Measurements from ENCODE around the gene PITPNB. TPM values are rescaled to one million over a fixed set of nuclear protein-coding genes. Genes with fewer than 3 reads are reported as not detected.

Gene PITPNB
- total RNA-seq, 1 donor from 2014 or later: 93.0 TPM

- no peak for DNase-seq (ENCODE audit: low spot score in 2 of 2, unreplicated experiment in 2 of 2)
- Mint-ChIP-seq H3K4me1 (peaks cover 39% of the 10 kb centered on the region), H3K27me3 (ENCODE audit: low read depth) (peaks cover 19% of the 10 kb centered on the region), H3K36me3 (no peaks in the 10 kb centered on the region), H3K9me3 (no peaks in the 10 kb centered on the region), H3K4me3 (no peak overlapping the region), H3K27ac (no peak overlapping the region)
- no peak for TF ChIP-seq CTCF (IDR thresholded peaks at IDR 0.05; ENCODE audit: unreplicated experiment)
Observed at GRCh38 chr22:27809226-27809603, 109.8 kb downstream of the PITPNB start.

GRCh38 chr22:27808451-27809225, 110.4 kb downstream of the PITPNB start:
- TF ChIP-seq CTCF (IDR thresholded peaks at IDR 0.05; ENCODE audit: unreplicated experiment): no peak
- peaks cover 43% of the 10 kb centered on the region for H3K4me1 Mint-ChIP-seq
- no peaks in the 10 kb centered on the region for H3K36me3 Mint-ChIP-seq
- no peak for DNase-seq (ENCODE audit: low spot score in 2 of 2, unreplicated experiment in 2 of 2)
- peak overlapping the region; percentile 32 for H3K27ac Mint-ChIP-seq
- no peaks in the 10 kb centered on the region for H3K9me3 Mint-ChIP-seq
- H3K4me3 Mint-ChIP-seq: no peak overlapping the region
- peaks cover 22% of the 10 kb centered on the region for H3K27me3 Mint-ChIP-seq (ENCODE audit: low read depth)

GRCh38 chr22:27805841-27806240, 113.2 kb downstream of the PITPNB start:
- Mint-ChIP-seq H3K27ac (no peak overlapping the region), H3K9me3 (no peaks in the 10 kb centered on the region), H3K27me3 (ENCODE audit: low read depth) (peaks cover 33% of the 10 kb centered on the region), H3K36me3 (no peaks in the 10 kb centered on the region), H3K4me1 (peaks cover 52% of the 10 kb centered on the region), H3K4me3 (no peak overlapping the region)
- TF ChIP-seq CTCF (IDR thresholded peaks at IDR 0.05; ENCODE audit: unreplicated experiment): no peak
- DNase-seq (ENCODE audit: low spot score in 2 of 2, unreplicated experiment in 2 of 2): no peak

GRCh38 chr22:27804470-27805297, 114.4 kb downstream of the PITPNB start:
- Mint-ChIP-seq H3K4me3 (peak overlapping the region; percentile 57), H3K27me3 (ENCODE audit: low read depth) (peaks cover 35% of the 10 kb centered on the region), H3K27ac (peak overlapping the region; percentile 87), H3K36me3 (no peaks in the 10 kb centered on the region), H3K4me1 (peaks cover 44% of the 10 kb centered on the region), H3K9me3 (no peaks in the 10 kb centered on the region)
- peak; percentile 64 for TF ChIP-seq CTCF (IDR thresholded peaks at IDR 0.05; ENCODE audit: unreplicated experiment)
- DNase-seq (ENCODE audit: low spot score in 2 of 2, unreplicated experiment in 2 of 2): peak in 1 of 2 experiments; percentile 78

- H3K4me1 Mint-ChIP-seq: peaks cover 41% of the 10 kb centered on the region
- H3K27ac Mint-ChIP-seq: peak overlapping the region; percentile 87
- peaks cover 41% of the 10 kb centered on the region for H3K27me3 Mint-ChIP-seq (ENCODE audit: low read depth)
- peaks cover 1% of the 10 kb centered on the region for H3K36me3 Mint-ChIP-seq
- no peaks in the 10 kb centered on the region for H3K9me3 Mint-ChIP-seq
- no peak for TF ChIP-seq CTCF (IDR thresholded peaks at IDR 0.05; ENCODE audit: unreplicated experiment)
- no peak for DNase-seq (ENCODE audit: low spot score in 2 of 2, unreplicated experiment in 2 of 2)
- H3K4me3 Mint-ChIP-seq: no peak overlapping the region
Observed at GRCh38 chr22:27803841-27804415, 115.1 kb downstream of the PITPNB start.
